ENCODE results near the gene POFUT1.

Gene POFUT1

DNA sequence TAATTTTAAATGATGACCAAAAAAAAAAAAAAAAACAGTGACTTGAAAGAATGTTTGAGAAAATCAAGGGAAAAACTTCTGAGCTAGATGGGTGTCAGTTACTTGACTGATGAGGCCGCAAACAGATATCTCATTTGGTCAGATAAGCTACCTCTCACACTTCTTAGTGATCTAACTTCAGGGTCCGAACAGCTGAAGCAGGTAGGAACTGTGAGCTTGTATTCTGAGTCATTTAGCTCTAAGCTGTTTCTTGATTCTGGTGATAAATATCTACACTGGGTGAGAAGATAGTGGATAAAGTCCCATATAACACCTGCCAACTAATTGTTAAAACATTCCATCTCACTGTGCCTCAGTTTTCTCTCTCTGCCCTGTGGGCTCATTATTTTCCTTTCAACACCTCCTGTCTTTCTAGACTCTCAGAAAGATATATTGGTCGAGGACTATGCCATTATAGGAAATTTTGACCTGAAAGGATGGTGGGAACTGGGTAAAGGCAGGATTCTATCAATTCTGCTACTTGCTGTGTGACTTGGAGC, 77.5 kb downstream of the POFUT1 start:
- DNase-seq = no peak

- peak; percentile 36 to 63 for DNase-seq
These were observed 78.1 kb downstream of the POFUT1 start for GRCh38 chr20:32285621-32286371.

GRCh38 chr20:32287231-32287638, 79.6 kb downstream of the POFUT1 start:
- DNase-seq = no peak

All from activated CD4-positive, alpha-beta T cell treated with anti-CD3 and anti-CD28 coated beads, Interleukin-2, amount 50 U/mL, for 48 hours (primary cell).